CD4-positive, alpha-beta T cell treated with Interleukin-17A for 4 hours (primary cell): Measurements from ENCODE around the gene C9orf85.
"Not testable (repeated sequence)": the region's sequence is repeated elsewhere in the genome, so short reads cannot be mapped to it uniquely, and the experiment has no call there.

ENCODE experiments used
- DNase-seq: peaks from one replicate; pipeline ENCODE4 v3.0.0-alpha.2; 2020; ENCODE audit warnings: mixed read lengths

Gene C9orf85

DNA sequence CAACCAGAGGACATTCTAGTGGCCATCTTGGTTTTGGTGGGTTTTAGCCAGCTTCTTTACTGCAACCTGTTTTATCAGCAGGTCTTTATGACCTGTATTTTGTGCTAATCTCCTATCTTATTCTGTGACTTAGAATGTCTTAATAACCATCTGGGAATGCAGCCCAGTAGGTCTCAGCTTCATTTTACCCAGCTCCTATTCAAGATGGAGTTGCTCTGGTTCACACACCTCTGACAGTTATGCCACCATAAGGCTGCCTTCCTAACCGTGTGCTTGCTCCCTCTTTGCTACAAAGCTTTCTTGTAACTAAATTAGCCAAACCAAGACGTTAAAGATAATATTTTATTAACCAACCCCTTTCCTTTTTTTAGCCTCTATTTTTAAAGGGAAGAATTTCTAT, 43.2 kb downstream of the C9orf85 start:
- DNase-seq, result not testable (repeated sequence)

DNA sequence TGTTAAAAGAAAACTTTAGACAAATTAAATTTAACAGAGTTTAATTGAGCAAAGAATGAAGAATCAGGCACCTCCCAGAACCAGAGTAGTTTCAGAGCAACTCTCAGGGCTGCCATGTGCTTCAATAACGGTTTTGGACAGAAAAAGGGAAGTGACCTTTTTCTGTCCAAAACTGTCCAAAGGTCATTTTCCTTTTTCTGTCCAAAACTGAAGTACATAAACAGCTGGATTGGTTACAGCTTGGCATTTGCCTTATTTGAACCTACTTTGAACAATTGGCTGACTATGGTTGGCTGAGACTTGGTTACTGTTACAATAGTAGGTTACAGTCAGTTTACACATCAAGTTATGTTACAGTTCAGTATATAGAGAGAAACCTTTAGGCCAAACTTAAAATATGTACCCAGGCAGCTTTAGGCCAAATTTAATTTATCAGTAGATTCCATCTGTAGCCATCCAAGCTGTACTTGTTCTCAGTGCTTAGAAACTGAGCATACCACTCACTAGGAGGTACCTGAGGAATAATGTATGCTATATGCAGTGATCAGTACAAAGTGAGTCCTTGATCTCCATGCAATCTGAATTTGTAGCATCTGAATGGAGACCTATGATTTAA, 44.0 kb downstream of the C9orf85 start:
- no peak for DNase-seq

DNA sequence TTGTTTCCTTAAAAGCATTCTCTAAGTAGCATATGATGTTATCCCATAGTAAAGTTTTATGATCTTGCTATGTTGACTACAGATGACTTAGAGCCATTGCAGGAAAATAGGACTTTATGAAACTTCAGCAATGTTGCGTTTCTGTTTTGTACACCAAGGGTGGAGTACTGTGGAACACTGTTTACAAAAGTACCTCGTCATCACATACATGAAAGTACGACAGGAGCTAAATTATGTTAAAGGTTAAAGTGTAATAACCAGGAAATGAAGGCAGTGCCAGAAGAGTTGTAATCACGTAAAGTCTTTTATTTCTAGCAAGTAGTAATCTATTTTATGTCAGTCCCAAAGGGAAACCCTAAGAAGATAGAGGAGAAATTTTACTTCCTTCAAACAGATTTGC, 50.9 kb downstream of the C9orf85 start:
- no peak for DNase-seq

DNA sequence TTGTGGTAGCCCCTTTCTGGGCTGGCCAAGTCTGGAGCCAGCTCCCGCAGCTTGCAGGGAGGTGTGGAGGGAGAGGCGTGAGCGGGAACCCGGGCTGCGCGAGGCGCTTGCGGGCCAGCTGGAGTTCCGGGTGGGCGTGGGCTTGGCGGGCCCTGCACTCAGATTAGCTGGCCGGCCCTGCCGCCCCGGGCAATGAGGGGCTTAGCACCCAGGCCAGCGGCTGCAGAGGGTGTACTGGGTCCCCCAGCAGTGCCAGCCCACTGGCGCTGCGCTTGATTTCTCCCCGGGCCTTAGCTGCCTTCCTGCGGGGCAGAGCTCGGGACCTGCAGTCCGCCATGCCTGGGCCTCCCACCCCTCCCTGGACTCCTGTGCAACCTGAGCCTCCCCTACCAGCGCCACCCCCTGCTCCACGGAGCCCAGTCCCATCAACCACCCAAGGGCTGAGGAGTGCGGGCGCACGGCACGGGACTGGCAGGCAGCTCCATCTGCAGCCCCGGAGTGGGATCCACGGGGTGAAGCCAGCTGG, 52.1 kb downstream of the C9orf85 start:
- not testable (repeated sequence) for DNase-seq

DNA sequence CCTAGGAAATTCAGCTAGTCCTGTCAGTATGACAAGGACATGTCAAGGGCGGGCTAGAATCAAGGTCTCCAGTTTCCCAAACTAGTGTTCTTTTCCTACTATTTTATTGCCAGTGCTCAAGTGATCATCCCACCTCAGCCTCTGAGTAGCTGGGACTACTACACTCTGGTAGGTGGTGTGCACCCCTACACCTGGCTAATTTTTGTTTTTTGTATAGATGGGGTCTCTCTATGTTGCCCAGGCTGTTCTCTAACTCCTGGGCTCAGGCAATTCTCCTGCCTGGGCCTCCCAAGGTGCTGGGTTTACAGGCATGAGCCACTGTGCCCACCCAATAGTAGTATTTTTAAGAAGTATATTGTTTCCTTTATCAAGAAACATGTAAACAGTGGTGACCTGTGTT, 54.0 kb downstream of the C9orf85 start:
- no peak for DNase-seq

DNA sequence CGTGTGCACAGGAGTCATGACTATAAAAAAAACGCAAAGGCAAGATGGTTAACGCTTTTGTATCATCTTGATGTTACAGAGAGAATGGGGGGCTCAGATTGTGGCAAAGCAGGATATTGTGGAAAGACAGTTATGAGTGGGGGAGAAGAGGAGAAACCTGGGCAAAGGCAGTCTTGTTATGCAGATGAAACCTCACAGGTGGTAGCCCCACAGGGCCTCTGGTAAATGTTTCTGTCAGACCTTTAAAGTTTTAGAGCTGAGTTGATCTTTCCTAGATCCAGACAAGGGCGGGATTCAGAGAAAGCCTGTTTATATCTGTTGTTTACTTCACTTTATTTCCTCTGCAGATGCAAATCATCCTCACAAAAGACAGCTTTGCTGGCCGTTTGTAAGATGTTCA, 55.2 kb downstream of the C9orf85 start:
- no peak for DNase-seq

DNA sequence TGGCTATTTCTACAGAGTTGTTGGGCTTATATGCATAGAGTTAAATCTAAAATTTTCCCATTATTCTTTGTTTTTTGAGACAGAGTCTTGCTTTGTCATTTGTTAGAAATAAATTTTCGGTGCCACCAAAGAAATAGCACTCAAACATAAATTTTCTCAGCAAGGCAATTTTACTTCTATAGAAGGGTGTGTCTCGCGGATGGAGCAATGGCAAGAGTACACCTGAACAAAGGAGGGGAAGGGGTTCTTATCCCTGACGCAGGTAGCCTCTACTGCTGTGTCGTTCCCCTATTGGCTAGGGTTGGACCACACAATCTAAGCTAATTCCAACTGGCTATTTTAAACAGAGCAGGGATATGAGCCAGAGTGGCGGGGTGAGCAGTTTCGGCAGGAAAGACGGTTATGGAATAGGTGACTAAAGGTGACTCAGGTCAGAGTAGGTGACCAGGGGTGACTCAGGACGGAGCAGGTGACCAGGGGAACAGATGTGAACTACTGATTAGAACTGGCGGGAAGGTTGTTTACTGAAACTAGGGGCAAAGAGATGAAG, 57.2 kb downstream of the C9orf85 start:
- no peak for DNase-seq

DNA sequence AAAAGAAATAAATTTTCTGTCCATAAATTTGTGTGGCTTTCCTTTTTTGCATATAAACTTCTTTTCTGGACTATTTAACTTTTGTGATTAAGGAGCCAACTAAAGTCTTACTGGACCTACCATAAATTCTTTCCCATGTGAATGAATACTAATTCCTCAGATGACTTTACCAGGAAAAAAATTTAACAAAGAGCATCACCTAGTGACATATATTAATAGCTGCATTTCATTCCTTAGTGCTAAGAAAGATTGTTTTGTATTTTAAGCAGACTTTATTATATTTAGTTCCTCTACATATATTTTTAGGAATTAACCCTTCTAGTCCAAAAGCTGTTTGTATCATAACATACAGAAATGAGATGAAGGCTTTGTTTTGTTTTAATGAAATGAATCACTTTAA, 64.4 kb downstream of the C9orf85 start:
- no peak for DNase-seq

DNA sequence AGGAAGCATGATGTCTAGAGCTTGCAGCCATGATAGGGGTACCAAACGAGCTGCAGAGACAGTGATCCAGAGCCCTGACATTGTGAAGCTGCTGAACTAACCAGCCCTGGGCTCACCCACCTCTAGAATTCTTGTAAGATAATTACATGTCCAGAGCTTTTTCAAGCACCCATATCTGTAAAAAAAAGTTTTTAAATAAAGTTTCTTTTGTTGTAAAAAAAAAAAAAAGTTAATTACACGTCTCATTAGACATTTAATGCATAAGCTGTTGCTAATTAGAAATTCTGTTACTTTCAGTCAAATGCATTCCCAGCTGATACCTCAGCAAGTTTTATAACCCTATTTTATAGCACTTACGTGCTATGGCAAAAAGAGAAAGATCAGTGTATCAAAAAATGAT, 65.6 kb downstream of the C9orf85 start:
- DNase-seq, result no peak

DNA sequence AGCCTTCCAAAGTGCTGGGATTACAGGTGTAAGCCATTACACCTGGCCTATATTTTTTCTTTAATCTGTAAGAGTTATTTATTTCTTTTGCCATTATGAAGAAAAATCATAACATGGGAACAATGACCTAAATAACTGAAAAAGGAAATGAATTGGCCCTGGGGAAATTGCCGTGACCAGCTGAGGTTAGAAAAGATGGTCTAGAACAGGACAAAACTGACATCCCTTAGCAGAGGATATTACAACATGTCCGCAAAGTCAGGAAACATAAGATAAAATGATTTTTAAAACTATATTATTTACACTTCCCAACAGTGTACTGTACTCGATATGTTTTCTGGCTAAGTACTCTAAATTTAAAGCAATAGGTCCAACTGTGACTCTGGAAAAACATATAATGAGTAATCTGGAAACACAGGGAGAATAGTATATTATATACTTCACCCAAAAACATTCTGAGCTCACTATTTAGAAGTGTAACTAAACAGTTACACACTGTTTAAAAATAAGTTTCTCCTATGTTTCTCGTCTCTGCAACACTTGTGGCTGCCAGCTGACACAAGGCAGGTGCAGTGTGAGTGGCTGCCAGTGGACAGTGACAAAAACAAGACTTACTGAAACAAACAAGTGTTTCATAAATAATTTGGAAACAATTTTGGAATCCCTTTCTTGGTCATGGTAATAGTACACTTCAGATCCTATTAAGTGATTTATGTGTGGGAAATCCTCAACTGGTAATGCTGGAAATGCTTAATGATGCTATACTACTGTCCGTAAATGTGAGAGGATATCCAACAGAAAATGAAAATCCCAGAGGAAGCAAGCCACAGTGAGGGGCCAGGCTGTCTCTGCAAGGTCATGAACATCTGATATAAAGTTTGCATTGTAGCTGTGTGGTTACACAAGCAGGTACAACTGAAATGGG, 69.1 kb downstream of the C9orf85 start:
- DNase-seq, result no peak

DNA sequence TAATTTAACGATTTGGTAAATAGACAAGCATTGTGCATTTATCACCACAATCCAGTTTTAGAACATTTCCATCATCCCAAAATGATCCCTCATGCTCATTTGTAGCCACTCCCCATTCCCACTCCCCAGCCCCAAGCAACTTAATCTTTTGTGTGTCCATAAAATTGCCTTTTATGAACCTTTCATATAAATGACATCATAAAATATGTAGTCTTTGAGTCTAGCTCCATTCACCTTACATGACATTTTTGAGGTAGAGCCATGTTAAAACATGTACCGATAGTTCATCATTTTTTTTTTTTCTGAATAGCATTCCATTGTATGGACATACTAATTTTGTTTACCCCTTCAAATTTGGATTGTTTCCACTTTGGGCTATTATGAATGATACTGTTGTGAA, 70.5 kb downstream of the C9orf85 start:
- DNase-seq, result no peak

DNA sequence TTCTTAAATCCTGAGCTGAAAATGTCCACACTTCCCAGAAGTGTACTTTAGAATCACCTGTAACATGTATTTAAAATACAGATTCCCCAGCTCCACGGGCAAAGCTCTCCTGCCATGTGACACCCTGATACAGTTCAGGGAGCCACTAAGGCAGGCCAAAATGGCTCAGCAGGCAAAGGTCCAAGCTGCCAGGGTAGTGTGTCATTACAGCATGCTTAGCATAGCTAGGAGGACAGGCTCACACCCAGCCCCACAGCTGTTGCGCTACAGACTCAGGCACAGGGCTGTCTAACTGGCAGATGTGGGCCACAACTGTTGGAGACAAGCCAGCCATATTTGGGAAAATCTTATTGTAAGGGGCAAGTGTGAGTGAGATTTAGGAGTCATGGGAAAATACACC, 73.0 kb downstream of the C9orf85 start:
- DNase-seq, result no peak

DNA sequence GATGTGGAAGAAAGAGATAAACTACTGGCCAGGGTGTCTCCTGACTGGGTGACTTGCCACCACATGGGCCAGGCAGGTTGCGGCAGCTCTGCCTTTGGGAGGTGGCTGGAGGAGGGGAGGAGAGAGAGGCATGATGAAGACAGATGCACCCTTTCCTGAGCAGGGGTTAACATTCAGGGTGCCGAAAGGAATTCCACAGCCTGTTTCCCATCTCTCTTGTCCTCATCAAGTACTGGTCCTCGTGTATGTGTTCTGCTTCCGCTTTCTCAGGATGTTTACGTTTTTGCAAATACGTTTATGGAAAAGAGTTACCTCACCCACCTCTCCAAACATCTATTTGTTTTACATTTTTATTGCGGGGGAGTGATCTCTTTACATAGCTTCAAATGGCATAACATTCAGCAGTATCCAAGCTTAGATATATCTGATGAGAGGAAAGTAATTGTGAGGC, 73.4 kb downstream of the C9orf85 start:
- no peak for DNase-seq

DNA sequence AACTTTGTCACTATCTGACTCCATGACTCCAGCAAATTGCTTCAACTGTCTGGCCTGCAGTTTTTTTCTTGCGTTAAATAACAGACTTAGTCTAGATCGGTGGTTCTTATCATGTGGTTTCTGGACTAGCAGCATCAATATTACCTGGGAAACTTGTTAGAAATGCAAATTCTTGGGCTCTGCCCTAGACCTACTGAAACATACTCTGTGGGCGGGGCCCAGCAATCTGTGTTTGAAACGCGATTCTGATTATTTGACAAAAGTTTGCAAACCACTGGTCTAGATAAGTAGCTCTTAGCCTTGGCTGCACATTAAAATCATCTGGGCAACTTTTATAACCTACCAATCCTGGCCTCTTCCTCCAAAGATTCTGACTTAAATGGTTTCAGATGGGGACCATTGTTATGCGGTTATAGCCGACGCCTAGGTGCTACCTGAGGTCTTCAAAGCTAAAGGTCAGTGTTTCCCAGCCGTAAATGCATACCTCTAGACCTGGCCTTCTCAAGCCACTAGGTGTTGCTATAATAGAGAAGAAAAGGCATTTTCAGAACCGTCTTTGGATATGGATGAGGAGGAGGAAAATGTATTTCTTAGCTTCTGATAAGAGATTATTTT, 74.0 kb downstream of the C9orf85 start:
- no peak for DNase-seq

DNA sequence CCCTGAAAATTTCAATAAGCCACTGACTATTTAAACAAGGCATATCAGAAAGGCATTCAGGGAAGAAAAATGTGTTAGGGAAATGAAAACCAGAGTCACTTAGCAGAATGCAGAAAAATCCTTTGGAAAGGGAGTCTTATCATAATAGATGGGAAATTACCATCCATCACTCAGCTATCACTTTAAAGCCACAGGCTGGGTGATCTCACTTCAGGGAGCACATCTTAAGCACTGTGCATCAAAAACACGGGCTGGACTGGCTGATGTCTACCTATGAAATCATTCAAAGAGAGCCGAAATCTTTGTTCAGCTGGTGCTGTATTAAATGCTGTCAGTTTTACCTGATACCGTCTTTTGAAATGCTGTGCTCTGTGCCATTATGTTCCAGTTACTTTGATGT, 75.5 kb downstream of the C9orf85 start:
- no peak for DNase-seq

DNA sequence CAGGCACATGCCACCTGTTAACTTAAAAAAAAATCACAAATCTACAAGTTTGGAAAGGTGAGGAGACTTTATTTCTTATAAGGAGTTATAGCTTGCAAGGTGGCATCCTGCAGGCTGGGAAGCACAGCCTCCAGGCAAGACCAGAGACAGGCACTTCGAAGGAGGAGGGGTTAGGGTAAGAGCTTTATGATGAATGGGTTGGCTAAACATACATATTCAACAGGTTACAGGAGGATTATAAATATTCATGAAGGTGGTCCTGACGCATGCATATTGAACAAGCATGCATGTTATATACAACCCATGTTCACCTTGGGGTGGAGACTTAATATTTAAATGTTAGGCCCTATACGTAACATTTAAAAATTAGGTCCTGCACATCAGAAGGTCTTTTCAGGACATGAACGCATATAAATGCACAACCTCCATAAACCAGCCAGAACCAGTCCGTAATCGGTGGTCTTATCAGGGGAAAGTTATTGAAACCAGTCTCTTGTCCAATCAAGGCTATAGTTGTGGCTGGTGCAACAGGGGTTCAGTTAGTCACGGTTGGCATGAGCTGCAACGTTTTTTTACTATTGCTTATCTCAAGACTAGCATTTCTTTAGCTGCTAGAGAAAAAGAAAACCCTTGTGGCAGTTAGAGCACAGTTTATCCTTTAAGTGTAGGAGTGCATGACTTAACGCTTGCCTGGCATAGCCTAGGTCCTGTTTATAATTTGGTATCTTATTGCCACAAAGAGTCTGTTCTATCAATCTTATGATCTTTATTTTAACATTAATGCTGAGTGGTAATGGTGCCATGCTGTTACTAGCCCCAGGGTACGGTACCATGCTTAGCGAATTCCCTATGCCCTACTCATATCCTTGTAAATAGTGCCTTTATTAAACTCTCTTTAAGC, 76.3 kb downstream of the C9orf85 start:
- DNase-seq, result no peak

DNA sequence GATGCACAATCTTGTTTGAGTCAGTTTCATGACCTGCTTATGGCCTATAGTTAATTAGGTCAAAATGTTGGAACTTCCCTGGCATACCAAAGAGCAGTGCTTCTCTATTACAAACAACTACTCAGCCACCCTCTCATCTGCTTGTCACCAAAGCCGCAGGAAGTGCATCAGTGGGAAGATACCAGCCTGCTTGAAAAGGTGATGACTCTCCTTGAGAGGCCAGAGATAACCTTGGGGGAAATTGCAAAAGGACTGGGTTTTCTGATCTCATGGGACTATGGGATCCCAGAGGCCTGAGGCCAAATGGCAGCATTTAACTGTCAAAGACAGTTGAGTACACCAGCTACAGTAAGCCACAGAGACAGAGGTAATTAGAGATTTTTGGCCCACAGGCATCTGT, 79.0 kb downstream of the C9orf85 start:
- no peak for DNase-seq

DNA sequence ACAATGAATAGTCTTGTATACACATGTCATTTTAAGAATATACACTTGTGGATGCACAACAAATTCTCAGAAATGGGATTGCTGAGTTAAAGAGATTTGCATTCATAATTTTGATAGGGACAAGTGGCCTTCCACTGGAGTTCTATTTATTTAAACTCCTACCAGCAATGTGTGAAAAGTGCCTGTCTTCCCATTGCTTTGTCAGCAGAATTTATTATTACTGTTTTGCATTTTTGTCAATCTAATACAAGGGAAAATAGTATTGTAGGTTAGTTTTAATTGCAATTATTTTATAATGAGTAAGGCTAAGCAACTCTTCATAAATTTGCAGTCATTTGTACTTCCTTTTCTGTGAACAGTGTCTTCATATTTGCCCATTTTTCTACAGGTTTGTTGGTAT, 94.0 kb downstream of the C9orf85 start:
- DNase-seq, result no peak

DNA sequence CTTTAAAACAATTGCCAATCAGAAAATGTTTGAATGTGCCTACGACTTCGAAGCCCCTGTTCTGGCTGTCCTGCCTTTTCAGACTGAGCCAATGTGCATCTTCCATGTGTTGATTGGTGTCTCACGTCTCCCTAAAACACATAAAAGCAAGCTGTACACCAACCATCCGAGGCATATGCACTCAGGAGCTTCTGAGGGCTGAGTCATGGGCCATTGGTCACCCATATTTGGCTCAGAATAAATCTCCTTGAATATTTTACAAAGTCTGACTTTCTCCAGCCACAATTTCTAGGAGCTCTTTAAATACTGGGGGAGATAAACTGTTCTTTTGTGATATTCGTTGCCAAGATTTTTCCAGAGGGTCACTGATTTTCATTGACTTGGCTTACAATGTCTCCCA, 95.1 kb downstream of the C9orf85 start:
- no peak for DNase-seq

DNA sequence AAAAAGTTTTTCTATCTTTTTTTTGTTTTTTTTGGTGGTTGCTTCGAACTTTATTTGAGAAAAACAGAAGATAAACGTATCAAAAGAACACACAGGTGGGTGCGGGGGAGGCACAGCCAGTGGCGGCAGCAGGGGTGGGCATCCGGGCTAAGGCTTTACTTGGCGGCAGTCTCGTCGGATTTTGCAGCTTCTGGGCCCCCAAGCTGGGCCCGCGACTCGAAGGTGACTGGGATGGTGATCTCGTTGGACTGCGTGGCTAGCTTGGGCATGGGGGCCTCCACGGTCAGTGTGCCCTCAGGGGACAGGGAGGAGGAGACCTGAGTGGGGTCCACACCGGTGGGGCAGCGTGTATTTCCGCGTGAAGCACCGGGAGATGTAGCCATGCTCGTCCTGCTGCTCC, 96.3 kb downstream of the C9orf85 start:
- not testable (repeated sequence) for DNase-seq

DNA sequence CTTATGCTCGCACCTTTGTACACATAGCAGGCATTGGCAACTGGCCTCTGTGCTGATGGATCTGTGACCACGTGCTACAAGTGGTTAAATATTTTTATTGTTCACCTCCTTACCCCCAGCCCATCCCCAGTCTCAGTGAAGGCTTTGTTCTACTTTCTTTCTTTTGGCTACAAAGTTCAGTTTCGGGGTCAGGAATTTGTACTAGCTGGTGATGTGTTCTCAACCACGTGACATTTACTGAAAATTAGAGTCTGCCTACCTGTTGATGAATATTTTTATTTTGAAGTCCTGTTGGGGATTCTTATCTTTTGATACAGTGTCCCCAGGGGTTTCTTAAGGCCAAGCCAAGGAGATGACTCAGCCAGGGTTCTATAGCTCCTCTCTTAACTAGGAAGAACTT, 101.2 kb downstream of the C9orf85 start:
- DNase-seq, result no peak

DNA sequence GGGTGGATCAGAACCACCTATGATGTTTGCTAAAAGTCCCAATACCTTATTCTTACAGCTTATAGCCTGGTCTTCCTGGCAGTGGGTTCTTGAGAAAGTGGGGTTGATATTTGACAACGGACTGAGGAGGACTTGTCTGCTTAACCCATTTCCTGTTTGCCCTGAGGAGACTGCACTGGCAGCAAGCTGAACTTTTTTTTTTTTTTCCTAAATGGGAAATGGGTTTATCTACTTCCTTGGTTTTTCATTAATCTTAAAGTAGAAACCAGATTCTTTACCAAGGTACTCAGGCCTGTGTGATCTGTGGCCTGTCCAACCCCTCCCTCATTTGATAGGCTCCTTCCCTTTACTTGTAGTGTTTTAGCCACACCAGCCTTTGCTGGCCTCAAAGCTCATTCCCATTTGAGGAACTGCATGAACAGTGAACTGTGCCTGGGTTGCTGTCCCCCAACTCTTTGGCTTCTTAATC, 101.9 kb downstream of the C9orf85 start:
- no peak for DNase-seq
